Globus pallidus (tissue), 1 donor: ENCODE measurements around the gene RHOF.
"Not testable (repeated sequence)": the region's sequence is repeated elsewhere in the genome, so short reads cannot be mapped to it uniquely, and the experiment has no call there.

Experiments used
- DNase-seq: peaks from one replicate; pipeline ENCODE4 v3.0.0-alpha.2; 2015; ENCODE audit warnings: low spot score

Gene RHOF

DNA sequence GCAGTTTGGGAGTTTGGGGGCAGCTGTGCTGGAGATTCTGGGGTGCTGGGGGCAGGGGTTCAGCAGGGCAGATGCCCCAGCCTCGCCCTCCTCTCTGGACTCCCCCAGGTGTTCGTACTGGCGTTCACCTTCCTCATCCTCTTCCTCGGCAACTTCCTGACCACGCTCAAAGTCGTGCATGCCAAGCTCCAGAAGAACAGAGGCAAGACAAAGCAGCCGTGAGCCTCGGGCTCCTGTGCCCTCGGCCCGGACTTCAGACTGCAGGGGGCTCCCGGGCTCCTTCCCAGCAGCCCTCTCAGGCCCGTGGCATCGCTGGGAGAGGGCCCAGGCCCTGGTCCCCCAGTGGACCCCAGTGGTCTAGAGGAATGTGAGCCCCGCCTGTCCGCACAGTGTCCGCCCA is 18.0 kb downstream of the RHOF start:
- no peak for DNase-seq

DNA sequence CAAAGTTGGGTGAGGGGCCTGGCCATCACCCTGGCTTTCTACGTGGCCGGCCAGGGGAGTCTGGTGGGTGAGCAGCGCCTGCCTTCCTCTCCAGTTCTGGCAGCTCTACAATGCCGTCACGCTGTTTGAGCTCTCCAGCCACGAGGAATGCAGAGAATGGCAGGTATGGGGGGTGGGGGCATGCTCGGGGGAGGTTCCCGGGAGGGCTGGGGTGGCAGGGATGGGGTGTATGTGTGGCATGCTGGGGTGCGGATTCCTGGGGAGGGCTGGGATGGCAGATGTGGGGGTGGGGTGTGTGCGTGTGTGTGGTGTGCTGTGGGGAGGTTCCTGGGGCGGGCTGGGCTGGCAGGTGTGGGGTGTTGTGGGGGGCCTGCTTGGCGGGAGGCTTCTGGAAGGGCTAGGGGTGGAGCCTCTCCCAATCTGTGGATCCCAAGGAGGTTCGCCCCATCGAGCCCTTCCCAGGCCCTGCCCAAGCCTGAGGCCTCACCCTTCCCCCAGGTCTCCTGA is 18.5 kb downstream of the RHOF start:
- DNase-seq, result no peak

DNA sequence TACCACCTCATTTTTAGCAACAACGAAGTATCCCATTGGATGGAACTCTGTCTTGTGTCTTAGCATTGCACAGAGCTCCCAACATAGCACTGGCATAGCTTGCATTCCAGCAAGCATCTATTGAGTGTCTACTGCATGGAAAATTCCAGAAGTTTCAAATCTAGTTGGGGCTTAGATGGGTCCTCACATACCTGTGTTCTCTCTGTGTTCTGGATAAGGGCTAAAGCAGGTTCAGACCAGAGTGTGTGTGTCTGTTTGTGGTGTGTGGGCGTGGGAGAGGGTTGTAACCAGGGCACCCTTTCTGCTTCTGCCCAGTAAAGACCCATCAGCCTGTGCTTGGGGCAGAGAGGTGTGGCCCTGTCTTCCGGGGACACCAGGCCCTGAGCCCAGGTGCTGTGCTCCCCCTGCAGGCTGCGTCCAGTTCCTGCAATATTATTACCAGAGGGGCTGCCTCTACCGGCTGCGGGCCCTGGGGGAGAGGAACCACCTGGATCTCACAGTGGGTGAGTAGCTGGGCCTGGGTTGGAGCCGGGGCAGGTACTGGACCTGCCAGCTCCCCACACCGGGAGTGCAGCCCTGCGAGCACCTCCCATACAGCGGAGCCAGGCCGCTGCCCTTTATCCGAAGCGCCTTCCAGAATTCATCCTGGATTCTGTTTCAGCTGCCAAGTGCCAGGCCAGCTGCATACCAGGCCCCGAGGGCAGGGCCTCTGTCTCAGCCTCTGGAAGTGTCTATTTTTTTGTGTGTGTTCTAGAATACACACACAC is 20.3 kb downstream of the RHOF start:
- peak; percentile 48 for DNase-seq

DNA sequence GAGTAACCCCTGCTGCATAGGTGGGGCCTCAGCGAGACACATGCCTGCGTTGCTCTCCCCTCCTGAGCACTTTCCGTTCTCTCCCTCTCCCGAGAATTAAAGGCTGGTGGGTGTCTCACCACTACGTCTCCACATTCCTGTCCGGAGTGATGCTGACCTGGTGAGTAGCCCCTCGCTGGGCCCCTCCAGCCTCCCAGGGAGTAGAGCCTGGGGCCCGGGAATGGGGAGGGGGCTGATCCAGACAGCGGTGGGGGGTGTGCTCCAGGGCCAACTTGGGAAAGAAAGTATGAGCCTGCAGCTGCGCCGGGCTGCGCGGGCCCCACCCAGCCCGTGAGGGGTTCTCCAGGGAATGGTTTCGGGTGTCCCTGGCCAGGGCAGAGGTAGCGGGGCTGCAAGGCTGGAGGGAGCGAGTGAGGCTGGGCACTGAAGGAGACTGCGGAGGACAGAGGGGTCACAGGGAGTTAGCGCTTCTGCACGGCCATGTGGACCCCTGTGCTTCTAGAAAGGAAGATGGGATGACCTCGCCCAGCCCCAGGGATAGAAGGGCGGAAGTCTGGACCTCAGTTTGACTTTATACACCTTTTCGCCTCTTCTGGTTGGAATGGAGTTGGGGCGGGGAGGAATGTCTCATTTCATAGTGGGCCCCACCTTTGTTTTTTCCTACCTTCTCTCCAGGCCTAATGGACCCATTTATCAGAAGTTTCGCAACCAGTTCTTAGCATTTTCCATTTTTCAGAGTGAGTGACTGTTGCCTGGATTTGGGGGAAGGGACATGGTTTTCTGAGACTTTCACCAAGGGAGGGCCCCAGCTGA is 22.5 kb downstream of the RHOF start:
- DNase-seq, result no peak

DNA sequence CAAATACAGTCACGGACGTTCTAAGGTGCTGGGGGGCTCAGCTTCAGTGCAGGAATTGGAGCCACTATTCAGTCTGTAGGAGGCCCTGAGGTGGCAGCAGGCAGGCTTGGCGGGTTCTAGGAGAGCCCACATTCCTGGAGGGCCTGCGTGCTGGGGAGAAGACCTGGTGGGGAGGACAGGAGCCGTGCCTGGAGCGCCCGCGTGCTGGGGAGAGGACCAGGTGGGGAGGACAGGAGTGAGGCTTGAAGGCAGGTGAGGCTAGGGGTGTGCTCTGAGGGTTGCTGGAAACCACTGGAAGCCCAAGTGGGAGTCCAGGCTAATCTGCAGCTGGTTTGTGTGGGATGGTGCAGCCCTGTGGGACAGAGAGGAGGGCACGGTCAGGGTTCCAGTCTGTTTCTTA is 23.1 kb downstream of the RHOF start:
- no peak for DNase-seq

DNA sequence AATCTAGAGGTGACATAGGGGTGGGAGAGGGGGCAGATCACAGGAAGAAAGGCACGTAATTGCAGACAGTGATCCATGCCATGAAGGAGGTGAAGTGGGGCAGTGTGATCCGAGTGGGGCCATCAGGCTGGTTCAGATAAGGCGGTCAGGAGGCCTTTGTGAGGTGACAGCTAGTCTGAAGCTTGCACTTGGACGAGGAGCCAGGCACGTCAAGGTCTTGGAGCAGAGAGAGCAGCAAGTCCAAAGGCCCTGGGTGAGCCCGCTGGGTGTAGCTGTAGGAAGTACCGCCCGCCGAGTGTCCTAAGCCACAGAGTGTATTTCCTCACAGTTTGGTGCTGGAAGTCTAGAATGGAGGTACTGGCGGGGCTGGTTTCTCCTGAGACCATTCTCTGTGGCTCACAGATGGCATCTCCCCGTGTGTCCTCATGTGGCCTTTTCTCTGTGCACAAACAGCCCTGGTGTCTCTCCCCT is 23.6 kb downstream of the RHOF start:
- DNase-seq, result no peak

DNA sequence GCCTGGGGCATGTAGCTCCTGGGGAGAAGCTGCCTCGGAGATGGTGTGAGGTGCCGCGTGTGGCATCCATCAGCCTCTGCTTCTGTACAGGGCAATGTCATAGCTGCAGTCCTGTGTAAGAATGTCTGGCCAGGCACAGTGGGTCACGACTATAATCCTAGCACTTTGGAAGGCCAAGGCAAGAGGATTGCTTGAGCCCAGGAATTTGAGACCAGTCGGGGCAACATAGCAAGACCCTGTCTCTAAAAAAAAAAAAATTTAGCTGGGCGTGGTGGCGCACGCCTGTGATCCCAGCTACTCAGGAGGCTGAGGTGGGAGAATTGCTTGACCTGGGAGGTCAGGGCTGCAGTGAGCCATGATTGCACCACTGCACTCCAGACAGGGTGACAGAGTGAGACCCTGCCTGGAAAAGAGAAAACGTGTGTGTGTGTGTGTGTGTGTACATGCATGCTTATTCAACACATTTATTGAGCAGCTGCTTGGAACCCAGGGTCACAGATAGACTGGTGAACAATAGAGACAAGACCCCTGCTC is 24.1 kb downstream of the RHOF start:
- no peak for DNase-seq

DNA sequence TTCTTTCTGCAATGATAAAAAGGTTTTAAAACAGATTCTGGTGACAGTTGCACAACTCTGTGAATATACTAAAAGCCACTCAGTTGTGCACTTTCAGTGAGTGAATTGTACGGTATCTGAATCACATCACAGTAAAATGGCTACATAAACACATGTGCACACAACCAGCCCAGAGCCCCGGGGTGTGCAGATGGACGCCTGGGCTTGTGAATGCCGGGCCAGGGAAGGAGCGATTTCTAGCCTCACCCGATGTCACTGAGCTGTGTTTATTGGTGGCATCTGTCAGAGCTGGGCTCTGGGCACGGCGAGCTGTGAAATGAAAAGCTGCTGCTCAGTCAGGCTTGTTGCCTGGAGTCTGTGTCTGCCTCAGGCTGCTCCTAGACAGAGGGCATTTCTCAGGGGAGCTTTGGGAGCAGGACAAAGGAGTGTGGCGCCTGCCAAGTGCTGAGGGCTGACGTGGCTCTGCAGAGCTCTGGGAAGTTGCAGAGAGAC is 25.9 kb downstream of the RHOF start:
- peak; percentile 71 for DNase-seq

DNA sequence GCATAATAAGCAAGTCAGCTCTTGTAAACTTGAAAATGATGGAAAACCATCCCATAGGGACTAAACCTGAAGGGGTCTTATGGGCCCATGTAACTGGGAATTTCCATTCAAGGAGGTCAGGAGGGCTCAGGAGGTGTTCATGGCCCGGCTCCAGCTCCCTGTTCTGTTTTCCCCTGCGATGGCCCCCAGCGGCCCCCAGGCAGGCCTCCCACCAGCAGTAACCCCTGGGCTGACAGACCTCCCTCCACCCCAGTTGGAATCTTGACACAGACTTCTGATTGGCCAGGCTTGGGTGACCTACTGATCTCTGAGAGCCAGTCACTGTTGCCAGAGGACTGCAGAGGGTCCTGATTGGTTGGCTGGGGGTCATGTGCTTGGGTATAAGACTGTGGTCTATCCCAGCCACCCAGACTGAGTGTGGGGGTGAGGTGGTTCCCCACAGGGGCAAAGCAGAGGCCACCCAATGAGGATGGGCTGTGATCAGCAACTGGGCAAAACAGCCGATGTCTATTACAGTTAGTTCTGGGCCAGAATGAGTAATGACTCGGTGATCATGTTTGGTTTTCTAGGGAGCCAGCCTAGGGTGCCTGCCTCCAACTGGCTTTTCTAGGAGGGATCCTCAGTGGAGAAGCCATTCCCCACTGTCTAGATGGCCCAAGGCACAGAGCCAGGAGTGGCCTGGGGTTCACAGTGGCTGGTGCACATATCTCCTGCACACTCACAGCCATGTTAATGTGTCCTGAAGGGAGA is 27.0 kb downstream of the RHOF start:
- no peak for DNase-seq

DNA sequence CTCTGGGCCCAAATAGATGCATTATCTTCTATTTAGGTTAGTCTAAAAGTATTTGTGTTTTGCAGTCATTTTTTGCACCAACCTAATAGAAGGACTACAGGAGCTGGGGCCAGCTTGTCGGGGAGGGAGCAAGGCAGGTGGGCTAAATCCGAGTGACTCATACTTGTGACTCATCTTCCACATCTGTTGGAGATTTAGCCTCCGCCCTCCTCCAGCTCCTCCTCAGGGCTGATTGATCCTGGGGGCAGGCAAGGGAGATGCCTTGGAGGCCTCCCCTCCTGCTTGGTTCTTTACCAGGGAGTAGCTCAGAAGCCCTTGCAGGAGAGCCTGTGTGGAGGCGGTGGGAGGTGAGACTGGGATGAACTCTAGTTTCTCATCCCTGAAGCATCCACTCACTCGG is 27.9 kb downstream of the RHOF start:
- DNase-seq, result no peak

DNA sequence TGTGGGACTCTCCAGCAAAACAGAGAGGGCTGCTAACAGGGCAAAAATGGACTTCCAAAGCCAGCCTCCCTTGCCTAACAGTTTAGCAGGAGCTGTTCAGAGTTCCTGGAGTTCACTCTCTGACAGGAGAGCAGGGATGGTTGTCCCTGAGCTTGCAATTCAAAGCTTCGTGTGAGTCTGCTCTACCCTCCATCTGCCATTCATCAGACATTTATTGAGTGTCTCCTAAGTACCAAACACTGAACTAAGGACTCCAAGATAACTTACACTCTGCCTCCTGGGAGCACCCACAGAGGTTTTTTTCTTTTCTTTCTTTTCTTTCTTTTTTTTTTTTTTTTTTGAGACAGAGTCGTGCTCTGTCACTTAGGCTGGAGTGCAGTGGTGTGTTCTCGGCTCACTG is 28.7 kb downstream of the RHOF start:
- DNase-seq, result no peak

DNA sequence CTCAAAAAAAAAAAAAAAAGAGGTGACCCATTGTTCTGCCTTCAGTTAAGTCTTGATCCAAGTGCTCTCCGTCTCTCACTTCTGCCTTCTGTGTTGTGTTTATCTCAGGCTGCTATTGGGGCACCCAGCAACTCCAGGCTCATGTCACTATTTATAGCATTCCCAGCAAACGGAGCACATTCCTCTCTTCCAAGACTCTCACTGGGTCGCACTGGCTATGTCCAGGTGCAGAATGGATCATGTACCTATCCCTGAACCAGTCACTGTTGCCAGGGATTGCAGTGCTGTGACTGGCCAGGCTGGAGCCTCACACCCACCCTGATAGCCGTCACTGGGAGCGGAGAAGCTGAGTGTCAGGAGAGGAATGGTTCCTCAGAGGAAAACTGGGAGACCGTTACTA is 31.2 kb downstream of the RHOF start:
- DNase-seq, result no peak

DNA sequence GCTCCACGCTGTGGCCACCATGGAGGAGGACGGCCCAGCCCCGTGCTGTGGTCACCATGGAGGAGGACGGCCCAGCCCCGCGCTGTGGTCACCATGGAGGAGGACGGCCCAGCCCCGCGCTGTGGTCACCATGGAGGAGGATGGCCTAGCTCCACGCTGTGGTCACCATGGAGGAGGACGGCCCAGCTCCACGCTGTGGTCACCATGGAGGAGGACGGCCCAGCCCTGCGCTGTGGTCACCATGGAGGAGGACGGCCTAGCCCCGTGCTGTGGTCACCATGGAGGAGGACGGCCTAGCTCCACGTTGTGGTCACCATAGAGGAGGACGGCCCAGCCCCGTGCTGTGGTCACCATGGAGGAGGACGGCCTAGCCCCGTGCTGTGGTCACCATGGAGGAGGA is 35.0 kb downstream of the RHOF start:
- not testable (repeated sequence) for DNase-seq

DNA sequence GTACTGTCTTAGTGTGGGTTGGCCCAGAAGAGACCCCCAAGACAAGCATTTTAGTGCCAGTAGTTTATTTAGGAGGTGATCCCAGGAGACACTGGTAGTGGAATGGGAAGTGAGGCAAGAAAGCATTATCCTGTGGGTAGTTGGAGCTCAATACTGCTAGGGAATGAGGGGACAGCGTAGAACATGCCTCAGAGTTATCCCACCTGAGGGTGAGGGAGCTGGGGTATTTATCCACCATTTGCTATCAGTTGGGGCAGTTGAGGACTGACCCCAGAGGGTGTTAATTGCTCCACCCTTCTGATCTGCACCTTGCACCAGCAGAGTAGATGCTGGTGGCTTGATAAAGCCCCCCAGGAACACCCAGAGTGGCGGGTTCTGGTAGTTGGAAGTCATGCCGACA is 37.9 kb downstream of the RHOF start:
- DNase-seq, result no peak

DNA sequence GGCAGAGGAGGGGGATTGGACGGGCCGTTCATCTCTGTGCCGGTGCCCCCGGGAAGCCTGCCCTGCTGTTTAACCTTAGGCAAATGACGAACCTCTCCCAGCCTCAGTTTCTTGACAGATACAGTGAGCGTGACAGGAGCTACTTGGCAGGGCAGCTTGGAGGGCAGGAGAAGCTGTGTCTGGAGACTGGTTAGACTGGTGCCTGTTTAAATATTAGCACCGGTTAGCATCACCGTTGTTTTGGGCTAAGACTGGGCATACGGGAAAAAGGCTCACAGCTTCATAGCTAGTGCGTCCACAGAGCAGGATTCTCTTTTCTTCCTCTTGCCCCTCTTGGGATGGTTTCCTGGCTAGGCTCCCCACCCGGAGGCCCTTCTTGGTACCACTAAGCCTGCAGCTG is 38.7 kb downstream of the RHOF start:
- no peak for DNase-seq

DNA sequence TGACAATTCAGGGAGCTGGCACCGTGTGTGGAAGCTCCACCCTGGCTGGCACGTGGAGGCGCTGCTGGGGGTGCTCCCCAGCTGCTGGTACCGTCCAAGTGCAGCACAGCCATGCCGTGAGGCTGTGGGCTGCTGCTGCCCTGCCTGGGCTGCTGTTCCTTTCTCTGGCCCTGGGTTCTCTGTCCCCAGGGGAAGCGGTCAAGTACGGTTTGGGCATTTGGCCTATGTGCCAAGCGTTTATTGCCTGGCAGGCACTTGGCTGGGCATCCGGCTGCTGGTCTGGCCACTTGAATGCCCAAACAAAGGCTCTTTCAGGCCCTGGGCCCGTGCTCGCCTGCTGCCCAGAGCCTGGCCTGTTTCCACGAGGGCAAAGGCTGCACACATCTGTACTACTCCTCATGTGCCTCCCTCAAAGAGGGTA is 39.6 kb downstream of the RHOF start:
- DNase-seq, result peak; percentile 90

DNA sequence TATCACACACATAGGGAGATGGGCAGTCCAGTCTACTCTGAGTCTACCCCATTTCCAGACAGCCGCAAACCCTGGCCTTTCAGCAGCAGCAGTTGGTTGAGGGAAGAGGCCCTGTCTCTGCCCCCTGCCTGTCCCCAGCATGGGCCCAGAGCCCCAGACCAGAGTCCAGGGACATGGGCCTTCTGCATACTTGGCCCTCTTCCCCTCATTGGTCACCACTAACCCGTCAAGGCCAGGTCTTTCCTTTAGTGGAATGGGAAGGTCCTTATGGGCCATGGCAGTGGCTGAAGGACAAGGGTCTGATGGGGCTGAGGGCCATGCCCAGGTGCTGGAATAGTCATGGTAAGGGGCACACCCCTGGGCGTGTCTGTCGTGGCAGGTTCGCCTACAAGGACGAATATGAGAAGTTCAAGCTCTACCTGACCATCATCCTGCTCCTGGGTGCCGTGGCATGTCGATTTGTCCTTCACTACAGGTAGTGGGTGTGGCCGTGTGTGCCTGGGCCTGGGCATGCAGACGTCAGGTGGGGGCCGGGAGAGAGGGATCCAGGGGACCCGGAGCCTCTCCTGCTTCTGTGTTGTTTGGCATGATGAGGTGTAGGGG is 41.6 kb downstream of the RHOF start:
- no peak for DNase-seq

DNA sequence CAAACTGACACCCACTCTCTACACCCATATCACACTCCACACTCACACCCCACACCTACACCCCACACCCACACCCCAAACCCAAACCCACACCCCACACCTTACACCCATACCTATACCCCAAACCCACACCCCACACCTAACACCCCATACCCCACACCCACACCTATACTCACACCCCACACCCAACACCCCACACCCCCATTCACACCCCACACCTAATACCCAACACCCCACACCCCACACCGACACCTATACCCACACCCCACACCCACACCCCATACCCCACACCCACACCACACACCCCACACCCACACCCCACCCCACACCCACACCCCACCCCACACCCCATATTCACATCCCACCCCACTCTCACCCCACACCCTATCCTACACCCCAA is 42.5 kb downstream of the RHOF start:
- DNase-seq, result no peak

DNA sequence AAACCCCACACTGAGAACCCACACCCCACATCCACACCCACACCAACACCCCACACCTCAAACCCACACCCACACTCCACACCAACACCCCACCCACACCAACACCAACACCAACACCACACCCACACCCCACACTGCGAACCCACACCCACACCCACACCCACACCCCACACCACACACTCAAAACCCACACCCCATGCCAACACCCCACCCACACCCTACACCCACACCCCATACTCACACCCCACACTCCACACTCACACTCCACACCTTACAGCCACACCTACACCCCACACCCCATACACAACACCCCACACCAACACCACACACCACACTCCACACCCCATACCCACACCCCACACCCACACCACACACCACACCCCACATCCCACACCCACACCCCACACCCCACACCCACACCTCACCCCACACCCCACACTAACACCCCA is 43.0 kb downstream of the RHOF start:
- DNase-seq, result no peak

DNA sequence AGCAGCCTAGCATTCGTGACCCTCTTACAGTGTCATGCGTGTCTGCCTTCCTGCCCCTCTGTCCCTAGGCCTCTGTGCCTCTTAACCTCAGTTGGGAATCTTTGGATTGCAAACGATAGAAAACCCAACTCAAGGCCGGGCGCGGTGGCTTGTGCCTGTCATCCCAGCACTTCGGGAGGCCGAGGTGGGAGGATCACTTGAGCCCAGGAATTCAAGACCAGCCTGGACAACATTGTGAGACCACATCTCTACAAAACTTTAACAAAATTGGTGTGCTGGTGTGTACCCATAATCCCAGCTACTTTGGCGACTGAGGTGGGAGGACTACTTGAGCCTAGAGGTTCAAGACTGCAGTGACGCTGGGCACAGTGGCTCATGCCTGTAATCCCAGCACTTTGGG is 44.2 kb downstream of the RHOF start:
- no peak for DNase-seq

DNA sequence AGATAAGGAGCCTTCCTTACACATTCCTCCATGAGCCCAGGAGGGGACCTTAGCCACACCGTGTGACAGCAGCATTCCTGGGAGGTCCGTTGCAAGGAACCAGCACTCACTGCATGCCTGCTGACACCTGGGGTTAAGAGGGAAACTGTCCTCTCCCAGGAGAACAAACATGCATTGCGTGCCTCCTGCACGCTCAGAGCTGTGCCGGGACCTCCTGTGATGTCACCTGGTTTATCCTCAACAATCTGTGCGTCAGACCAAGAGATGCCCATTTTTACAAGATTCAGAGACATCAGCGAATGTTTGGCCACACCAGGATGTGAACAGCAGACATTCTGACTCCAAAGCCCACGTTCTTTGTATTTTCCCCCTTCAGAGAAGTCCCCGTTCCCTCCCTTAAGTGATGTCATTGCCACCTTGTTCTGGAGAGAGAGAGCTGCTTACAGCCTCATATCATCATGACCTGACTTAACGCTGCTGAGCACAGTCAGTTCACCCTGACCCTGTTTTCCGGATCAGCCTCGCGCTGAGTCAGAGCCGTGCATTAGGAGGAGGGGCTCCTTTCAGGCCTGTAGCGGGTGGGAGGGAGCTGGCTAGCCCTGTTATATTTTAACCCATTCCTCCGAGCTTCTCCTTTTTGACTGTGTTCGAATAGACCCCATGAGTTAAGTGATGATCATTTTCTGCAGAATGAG is 44.8 kb downstream of the RHOF start:
- DNase-seq, result no peak
